Endothelial cell of hepatic sinusoid (primary cell): ENCODE results near the gene TSEN54.
"Not testable (repeated sequence)": the region's sequence is repeated elsewhere in the genome, so short reads cannot be mapped to it uniquely, and the experiment has no call there.

ENCODE experiments used
- in situ Hi-C: cut with HindIII; loops from 2 replicates; pipeline ENCODE4 v1.10.0; 2017; ENCODE audit warnings: low sequenced_read_pairs

The TSEN54 gene

DNA sequence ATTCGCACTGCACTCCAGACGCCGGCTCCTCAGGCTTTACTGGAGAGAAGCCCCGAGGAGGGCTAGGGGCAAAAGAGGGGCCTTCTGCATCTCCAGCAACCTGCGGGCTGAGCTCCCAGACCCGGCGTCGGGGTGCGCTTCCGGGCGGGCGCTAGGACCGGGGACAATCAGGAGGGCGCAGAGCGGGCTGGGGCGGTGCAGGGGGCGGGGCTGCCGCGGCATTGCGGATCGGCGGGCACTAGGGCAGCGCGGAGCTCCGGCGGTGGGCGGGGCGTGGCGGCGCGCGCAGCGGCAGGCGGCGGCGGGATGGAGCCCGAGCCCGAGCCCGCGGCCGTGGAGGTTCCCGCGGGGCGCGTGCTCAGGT, at the start of gene TSEN54:
TSS of gene TSEN54 (plus strand) at position 274 of the 364 bp plus-strand sequence. CDS start at position 307, 33 bp downstream.
- in situ Hi-C loops, result no loop called here

DNA sequence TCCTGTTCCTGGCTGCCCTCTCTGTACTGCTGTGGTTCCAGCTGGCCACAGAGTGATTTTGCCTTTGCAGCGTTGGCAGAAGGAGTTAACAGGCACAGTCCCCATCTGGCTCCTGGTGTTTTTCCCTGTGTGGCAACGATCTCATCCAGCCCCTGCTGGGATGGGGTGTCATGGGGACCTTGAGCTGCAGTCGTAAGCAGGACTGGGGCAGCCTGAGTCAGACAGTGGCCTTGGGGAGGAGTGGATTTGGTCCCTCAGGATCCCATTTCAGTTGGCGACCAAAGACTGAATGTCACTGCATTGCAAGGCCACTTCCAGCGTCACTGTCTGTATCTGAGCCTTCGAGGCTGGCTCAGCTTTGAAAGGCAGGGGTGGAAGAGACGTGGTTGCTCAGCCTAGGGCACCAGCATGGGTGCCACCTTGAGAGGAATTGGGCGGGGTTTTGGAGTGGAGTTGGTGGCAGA, 48.0 kb upstream of the TSEN54 start:
- in situ Hi-C loops, result no loop called here

- in situ Hi-C loops, result no loop called here
These were observed 47.5 kb upstream of the TSEN54 start for GRCh38 chr17:75468779-75469373.

DNA sequence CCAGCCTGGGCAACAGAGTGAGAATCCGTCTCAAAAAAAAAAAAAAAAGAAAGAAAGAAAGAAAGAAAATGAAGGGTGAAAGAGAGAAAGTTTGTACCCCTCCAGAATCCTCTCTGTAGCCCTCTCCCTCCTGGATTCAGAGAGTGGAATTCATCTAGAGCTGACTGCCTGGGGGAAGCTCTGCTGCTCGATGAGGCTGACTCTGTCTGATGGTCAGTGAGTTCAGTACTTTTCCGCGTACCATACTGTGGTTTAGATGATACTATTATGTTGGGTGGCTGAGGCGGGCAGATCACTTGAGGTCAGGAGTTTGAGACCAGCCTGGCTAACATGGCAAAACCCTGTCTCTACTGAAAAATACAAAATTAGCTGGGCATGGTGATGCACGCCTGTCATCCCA, 45.1 kb upstream of the TSEN54 start:
- in situ Hi-C loops, result no loop called here

- in situ Hi-C loops, result no loop called here
These were observed 44.2 kb upstream of the TSEN54 start for GRCh38 chr17:75472119-75472518.

GRCh38 chr17:75473246-75473645, 43.1 kb upstream of the TSEN54 start:
- in situ Hi-C loops, result no loop called here

DNA sequence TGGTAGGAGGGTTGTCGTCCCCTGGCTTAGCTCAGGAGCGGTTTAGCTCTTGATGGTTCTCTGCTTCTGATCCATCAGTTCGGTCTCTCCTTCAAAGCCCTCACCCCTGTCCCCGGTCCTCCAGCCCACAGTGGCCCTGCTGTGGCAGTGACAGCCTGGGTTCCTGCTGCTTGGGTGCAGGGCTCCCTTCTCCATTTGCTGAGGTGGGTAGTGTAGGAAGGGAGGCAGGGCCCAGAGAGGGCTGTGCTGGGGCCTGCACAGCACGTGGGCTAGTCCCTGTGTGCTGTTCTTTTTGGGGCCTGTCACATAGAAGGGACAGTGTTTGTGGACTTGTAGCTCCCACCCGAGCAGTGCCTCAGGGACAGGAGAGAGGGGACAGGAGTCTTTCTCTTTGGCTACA, 41.6 kb upstream of the TSEN54 start:
- in situ Hi-C loops, result no loop called here

DNA sequence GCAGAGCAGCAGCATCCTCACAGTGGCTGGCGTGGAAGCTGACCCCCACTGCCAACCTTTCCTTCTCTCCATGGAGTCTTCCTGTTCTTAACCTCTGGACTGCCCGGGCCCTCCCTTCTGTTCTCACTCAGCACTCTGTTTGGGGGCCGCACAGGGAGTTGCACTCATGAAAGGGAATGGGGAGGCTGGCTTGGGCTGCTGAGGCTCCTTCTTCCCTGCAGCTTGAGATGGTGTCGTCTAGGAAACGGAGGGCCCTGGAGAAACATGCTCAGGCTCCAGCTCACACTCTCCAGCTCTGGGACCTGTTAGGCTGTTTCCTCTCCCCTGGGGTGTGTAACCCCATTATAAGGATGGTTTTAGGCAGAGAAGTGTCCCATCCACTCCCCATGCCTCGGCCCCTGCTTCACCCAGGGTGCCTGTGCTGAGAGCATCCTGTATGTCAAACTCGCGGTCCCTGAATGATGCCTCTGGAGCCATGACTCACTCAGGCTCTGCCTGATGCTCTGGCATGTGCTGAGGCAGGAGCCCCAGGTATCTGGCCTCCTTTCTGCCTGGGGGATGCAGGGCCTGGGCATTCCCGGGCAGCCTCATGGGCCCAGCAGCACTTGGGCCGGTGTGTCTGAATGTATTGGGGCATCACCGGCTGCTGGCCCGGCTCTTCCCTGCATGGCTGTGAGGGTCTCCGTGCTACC, 41.0 kb upstream of the TSEN54 start:
- in situ Hi-C loops, result no loop called here

DNA sequence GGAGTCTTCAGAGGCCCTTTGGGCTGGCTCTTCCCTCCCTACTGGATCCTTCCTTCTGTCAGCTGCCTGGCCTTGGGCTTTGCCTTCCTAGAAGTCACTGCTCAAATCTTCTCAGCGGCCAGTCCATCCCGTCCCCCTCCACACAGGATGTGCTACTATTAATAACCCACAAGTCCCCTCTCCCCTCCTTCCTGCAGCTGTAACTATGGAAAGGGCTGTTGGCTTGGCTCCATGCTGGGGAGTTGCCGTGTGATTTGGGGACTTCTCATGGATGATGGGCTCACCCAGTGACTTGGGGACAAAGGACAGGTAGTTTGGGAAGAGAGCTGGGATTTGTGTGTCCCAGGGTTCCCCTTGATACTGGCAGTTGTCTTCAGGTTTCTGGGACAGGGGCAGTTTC, 40.5 kb upstream of the TSEN54 start:
- in situ Hi-C loops, result no loop called here

DNA sequence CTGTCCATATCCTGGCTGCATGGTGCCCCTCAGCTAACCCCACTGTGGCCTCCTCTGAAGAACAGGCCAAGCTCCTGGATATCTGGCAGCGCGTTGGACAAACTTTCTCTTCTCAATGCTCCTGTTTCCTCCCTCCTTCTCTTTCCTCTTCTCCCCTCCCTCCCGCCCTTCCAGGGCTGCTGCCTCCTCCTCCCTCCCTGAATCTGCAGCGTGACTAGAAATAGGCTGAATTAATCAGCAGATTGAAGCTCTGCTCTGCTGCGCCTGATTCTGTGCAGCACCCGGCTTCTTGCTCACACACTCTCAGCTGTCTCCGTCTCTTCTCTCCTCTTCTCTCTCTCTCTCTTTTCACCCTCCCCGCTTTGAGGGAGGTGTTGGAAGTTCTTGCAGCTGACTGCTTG, 40.1 kb upstream of the TSEN54 start:
- in situ Hi-C loops, result no loop called here

GRCh38 chr17:75476752-75477489, 39.4 kb upstream of the TSEN54 start:
- in situ Hi-C loops, result no loop called here

DNA sequence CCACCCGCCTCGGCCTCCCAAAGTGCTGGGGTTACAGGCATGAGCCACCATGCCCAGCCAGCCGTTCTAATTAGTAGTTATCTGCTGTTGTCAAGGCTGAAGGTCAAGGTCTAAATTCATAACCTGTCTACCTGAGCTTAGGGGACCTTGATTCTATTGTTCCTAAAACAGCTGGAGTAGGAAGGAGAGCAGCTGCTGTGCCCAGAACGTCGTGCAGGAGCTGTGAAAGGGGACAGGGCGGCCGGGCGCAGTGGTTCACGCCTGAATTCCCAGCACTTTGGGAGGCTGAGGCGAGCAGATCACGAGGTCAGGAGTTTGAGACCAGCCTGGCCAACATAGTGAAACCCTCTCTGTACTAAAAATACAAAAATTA, 38.9 kb upstream of the TSEN54 start:
- in situ Hi-C loops, result not testable (repeated sequence)

DNA sequence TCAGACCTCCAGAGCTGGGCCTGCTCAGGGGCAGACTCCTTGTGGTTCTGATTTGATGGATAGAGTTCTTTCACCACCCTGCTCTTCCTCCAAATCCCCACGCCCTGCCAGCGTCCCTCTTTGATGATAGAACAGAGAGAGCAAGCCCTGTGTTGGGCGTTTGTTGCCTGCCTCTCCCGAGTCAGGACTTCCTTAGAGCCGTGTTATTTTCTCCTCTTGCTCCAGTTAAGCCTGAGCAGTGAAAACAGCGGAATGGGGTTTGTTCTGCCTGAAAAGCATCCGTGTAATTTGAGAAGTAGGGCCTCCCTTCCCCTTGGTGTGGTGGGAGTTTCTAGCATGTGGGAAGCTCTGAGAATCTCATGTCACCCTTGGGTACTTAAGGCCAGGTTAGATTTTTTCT, 37.8 kb upstream of the TSEN54 start:
- in situ Hi-C loops, result no loop called here

DNA sequence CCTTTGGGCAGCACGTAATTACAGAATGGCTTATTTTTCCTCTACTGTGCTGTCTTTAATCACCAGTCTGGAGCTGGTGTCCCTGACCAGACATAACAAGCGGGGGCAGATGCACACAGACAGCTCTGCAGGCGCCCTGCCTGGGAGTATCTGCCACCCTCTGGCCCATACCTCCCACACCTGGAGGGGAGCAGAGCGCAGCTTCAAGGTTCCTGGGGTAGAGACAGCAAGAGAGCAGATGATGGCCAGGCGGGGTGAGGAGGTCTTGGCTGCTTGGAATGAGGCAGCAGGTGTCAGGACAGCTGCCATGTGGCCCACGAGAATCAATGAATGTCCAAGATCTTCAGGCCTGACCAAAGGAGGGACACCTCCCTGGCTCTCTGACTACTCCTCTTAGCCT, 36.0 kb upstream of the TSEN54 start:
- in situ Hi-C loops, result no loop called here

- in situ Hi-C loops, result no loop called here
These were observed 34.9 kb upstream of the TSEN54 start for GRCh38 chr17:75481194-75482068.

DNA sequence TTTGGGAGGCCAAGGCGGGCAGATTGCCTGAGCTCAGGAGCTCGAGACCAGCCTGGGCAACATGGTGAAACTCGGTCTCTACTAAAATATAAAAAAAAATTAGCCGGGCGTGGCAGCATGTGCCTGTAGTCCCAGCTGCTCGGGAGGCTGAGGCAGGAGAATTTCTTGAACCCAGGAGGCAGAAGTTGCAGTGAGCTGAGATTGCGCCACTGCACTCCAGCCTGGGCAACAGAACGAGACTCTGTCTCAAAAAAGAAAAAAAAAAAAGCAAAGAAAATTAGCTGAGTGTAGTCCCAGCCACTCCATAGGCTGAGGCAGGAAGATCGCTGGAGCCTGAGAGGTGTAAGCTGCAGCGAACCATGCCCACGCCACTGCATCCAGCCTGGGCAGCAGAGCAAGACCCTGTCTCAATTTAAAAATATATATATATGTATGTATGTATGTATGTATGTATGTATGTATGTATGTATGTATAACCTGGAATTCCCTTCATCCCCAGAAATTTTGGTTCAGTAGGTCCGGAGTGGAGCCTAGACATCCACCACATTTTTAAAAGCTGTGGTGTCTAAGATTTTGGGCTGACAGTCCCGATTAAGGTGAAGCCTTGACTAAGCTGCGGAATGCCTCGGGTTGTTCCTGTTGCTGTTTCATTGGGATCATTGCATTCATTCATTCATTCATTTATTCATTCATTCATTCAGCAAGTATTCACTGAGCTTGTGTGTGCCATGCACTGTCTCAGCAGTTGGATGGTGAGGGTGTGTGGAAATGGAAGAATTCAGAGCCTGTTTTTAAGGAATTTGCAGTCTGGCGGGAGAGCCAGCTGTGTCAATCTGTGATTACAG, 34.0 kb upstream of the TSEN54 start:
- in situ Hi-C loops, result no loop called here

DNA sequence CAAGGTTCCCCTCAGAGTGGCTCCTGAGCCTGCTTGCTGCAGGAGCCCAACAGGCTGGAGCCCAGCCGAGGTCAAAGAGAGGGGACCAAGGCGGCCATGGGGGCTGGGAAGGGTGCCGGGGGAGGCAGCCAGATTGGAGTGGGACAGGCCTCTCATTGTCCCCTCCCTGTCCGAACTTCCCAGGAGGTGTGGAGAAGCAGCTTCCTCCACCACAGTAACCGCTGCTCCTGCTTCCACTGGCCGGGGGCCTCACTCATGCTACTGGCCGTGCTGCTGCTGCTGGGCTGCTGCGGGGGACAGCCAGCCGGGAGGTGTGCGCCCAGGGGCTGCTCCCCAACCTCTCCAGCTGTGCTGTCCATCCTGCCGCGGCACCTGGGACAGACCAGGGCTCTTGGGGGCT, 30.6 kb upstream of the TSEN54 start:
- in situ Hi-C loops, result loop anchor here (5.0 kb wide), 2 partner anchors 33 to 73 kb away; no protein-coding TSS in a partner anchor

DNA sequence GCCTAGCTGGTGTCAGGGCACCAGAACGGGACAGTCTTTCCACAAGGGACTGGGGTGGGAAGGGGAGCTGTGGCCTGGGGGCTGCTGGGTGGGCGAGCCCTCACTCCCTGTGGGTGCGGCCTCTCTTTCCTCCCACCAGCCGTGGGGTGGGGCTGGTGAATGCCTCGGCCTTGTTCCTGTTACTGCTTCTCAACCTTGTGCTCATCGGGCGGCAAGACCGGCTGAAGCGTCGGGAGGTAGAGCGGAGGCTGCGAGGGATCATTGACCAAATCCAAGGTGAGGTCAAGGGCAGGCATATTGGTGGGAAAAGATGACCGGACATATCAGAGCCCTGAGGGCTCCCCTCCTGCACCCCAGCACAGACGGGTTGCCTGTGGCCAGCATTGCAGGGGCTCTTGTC, 30.2 kb upstream of the TSEN54 start:
- in situ Hi-C loops, result loop anchor here (5.0 kb wide), 2 partner anchors 34 to 74 kb away; no protein-coding TSS in a partner anchor

DNA sequence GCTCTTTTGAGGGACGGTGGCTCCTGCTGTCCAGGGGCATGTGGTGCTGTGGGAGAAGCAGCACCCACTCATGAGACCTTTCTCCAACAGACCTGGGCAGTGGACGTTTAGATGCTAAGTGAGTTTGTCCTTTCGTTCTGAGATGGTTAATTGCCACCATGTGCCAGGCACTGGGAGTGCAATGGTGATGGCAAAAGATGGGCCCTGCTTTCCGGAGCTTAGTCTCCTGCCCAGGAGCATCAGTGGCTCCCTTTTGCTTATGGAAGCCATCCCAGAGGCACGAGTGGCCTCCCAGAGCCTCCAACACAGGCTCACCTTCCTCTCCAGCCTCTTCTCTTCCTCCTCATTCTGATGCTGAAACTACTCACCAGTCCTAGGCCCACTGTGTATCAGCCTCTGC, 29.4 kb upstream of the TSEN54 start:
- in situ Hi-C loops, result loop anchor here (5.0 kb wide), 2 partner anchors 35 to 75 kb away; no protein-coding TSS in a partner anchor
